Neuron (in vitro differentiated cells): Measurements from ENCODE around the gene SNRNP200.
"Not testable (repeated sequence)": the region's sequence is repeated elsewhere in the genome, so short reads cannot be mapped to it uniquely, and the experiment has no call there.

Source experiments
- H2AFZ ChIP-seq: one replicate; pipeline ENCODE4 v1.6.1; 2013; ENCODE audit warnings: low read depth, mild to moderate bottlenecking, inconsistent platforms, low read length, moderate library complexity
- H3K27me3 ChIP-seq: one replicate; pipeline ENCODE4 v1.6.1; 2013; ENCODE audit warnings: low read length; ENCODE audit not compliant: insufficient read depth
- H3K36me3 ChIP-seq: one replicate; pipeline ENCODE4 v1.6.1; 2013; ENCODE audit warnings: low read length; ENCODE audit not compliant: insufficient read depth
- H3K4me1 ChIP-seq: one replicate; pipeline ENCODE4 v1.6.1; 2013; ENCODE audit warnings: low read length; ENCODE audit not compliant: insufficient read depth
- H3K4me3 ChIP-seq: 2 replicates; pipeline ENCODE4 v1.5.1; 2013; ENCODE audit warnings: mild to moderate bottlenecking, low read length, moderate library complexity
- H3K9me3 ChIP-seq: one replicate; pipeline ENCODE4 v1.6.1; 2013; ENCODE audit warnings: low read length

Gene SNRNP200

DNA sequence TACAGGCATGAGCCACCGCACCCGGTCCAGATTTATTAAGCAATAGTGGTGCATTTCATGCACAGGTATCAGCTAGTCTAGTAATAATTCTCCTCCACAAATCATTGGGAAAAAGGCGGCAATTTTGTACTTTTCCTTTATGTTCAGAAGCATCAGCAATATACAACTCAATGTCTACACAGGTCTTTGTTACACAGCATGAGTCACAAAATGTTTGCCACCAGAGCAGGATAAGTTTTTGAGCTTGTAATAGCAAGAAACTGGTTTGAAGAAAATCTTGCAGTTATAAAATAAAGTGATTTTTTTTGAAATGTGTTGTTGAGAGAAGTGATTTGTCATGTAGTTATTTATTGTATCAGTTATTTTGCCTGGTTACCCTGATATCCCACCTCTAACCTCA, 15.0 kb upstream of the SNRNP200 start:
- H3K4me3 ChIP-seq = peak overlapping the region; percentile 57
- no peaks in the 10 kb centered on the region for H3K36me3 ChIP-seq
- H2AFZ ChIP-seq = no peak overlapping the region
- no peaks in the 10 kb centered on the region for H3K27me3 ChIP-seq
- no peaks in the 10 kb centered on the region for H3K9me3 ChIP-seq
- peaks cover 19% of the 10 kb centered on the region for H3K4me1 ChIP-seq

DNA sequence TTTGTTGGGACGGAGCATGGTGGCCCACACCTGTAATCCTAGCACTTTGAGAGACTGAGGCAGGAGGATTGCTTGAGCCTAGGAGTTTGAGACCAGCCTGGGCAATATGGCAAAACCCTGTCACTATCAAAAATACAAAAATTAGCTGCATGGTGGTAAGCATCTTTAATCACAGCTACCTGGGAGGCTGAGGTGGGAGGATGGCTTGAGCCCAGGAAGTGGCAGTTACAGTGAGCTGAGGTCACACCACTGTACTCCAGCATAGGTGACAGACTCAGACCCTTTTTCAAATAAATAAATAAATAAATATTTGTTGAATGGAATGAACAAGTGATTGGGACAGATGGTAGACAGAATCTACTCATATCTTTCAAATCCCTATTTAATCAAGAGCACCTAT, 14.1 kb upstream of the SNRNP200 start:
- H3K9me3 ChIP-seq = no peaks in the 10 kb centered on the region
- no peaks in the 10 kb centered on the region for H3K27me3 ChIP-seq

DNA sequence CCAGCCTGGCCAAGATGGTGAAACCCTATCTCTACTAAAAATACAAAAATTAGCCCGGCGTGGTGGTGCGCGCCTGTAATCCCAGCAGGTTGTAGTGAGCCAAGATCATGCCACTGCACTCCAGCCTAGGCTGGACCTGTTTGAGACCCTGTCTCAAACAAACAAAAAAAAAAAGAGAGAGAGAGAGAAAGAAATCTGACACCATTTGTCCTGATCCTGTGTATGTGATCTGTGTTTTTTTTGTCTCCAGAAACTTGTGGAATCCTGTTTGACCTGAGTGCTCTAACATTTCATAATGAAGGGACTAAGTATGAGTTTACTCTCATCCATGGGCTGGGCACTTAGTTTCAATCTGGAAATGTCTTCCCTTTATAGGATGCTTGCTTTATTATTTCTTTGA, 13.4 kb upstream of the SNRNP200 start:
- H3K4me1 ChIP-seq = peaks cover 22% of the 10 kb centered on the region

More for the DNA sequence above, 14.1 kb upstream of the SNRNP200 start:
- no peaks in the 10 kb centered on the region for H3K36me3 ChIP-seq
- no peak overlapping the region for H3K4me3 ChIP-seq
- H3K4me1 ChIP-seq = peaks cover 22% of the 10 kb centered on the region
- H2AFZ ChIP-seq = no peak overlapping the region

DNA sequence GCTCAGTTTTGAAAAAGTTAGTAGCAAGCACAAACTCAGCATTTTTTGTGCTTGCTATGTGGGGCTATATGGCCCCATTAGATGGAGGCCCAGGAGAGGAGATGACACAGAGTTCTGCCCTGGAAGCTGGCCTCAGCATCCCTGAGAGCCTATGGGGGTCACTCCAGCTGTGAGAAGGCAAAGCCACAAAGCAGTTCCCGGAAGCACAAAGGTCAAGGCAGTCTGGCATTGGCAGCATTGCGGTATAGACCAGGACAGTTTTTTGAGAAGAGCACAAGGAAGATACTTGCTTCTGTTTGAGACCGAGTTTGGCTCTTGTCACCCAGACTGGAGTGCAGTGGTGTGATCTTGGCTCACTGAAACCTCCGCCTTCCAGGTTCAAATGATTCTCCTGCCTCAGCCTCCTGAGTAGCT, 12.2 kb upstream of the SNRNP200 start:
- peaks cover 22% of the 10 kb centered on the region for H3K4me1 ChIP-seq
- no peaks in the 10 kb centered on the region for H3K27me3 ChIP-seq
- H2AFZ ChIP-seq = no peak overlapping the region
- no peak overlapping the region for H3K4me3 ChIP-seq
- no peaks in the 10 kb centered on the region for H3K9me3 ChIP-seq
- no peaks in the 10 kb centered on the region for H3K36me3 ChIP-seq

More for the DNA sequence above, 13.4 kb upstream of the SNRNP200 start:
- no peaks in the 10 kb centered on the region for H3K27me3 ChIP-seq
- no peak overlapping the region for H2AFZ ChIP-seq
- no peaks in the 10 kb centered on the region for H3K9me3 ChIP-seq
- H3K4me3 ChIP-seq = no peak overlapping the region
- no peaks in the 10 kb centered on the region for H3K36me3 ChIP-seq

DNA sequence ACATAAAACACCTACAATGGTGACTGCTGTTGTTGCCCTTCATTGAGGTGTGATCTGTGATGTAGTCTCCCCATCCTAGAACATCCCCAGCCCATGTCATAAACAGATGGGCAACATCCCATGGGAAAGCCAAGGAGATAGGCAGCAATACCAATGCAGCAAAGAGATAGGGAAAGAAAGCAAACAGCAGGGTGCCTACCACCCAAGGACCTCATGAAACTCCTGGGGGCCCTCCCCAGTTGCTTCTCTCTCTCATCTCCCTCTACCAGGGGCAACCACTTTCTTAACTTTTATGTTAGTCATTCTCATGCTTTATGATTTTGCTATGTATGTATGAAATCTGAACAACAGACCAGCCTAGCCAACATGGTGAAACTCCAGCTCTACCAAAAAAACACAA, 11.7 kb upstream of the SNRNP200 start:
- peaks cover 19% of the 10 kb centered on the region for H3K4me1 ChIP-seq
- no peaks in the 10 kb centered on the region for H3K36me3 ChIP-seq
- H3K27me3 ChIP-seq = no peaks in the 10 kb centered on the region
- H3K9me3 ChIP-seq = no peaks in the 10 kb centered on the region
- H2AFZ ChIP-seq = no peak overlapping the region
- H3K4me3 ChIP-seq = no peak overlapping the region

DNA sequence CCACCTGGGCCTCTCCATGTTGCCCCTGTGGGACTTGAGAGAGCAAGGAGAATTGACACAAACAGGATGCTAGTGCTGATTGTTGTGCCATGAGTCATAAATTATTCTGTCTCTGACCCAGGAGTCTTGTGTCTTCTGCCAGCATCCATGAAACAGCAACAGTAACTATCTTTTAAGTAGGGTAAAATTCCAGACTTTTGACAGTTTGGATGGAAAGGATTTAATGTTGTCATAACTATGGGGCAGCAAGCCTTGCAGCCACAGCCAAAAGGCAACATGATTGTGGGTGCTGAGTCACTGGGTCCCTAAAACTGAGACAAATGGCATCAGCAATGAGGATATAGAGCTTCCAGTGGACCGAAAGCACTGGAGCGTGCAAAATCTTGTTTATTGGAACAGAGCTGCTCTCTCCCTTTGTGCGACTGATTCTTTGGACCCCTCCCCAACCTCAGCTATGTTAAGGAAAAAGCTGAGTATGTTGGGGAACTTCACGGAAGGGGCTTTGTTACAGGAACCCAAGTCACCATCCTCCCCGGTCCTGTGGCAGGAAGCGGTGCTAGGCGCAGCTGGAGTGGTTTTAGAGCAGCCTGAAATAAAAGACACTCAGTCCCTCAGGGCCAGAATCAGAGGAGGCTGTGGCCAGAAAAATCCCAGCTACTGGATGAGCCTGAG, 10.2 kb upstream of the SNRNP200 start:
- Histone ChIP-seq H3K9me3 (no peaks in the 10 kb centered on the region), H2AFZ (peak overlapping the region; percentile 80), H3K36me3 (no peaks in the 10 kb centered on the region), H3K4me3 (peak overlapping the region; percentile 18), H3K4me1 (peaks cover 13% of the 10 kb centered on the region), H3K27me3 (no peaks in the 10 kb centered on the region)

DNA sequence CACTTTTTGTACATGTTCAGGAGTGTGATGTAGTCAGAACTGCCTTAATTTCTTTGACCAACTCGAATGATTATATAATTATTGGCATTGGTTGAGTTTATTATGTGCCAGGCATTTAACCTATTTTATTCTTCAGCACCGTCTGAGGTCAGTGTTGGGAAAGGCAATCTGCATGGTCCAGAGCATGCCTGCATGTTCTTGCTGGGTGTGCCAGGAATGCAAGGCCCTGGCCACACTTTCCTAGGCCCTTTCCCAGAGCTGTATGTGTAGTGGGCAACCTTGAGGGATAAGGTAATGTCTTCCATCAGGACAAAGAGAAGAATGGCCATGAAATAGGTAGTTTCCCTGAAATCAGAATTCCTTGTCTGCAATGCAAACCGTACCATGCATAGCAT, 9.7 kb upstream of the SNRNP200 start:
- Histone ChIP-seq H3K4me3 (no peak overlapping the region), H2AFZ (peak overlapping the region; percentile 80), H3K9me3 (no peaks in the 10 kb centered on the region), H3K27me3 (no peaks in the 10 kb centered on the region), H3K4me1 (peaks cover 13% of the 10 kb centered on the region), H3K36me3 (no peaks in the 10 kb centered on the region)

DNA sequence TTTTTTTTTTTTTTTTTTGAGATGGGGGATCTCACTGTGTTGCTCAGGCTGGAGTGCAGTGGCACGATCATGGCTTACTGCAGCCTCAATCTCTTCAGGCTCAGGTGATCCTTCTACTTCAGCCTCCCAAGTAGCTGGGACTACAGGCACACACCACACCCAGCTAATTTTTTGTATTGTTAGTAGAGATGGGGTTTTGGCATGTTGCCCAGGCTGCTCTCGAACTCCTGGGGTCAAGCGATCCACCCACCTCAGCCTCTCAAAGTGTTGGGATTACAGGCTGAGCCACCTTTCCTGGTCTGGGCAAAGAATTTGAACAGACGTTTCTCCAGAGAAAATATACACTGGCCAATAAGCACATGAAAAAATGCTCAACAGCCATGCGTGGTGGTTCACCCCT, 2.9 kb upstream of the SNRNP200 start:
- Histone ChIP-seq H3K4me3 (no peak overlapping the region), H3K36me3 (peaks cover 13% of the 10 kb centered on the region), H3K4me1 (peaks cover 16% of the 10 kb centered on the region), H3K9me3 (no peaks in the 10 kb centered on the region), H2AFZ (no peak overlapping the region), H3K27me3 (no peaks in the 10 kb centered on the region)

DNA sequence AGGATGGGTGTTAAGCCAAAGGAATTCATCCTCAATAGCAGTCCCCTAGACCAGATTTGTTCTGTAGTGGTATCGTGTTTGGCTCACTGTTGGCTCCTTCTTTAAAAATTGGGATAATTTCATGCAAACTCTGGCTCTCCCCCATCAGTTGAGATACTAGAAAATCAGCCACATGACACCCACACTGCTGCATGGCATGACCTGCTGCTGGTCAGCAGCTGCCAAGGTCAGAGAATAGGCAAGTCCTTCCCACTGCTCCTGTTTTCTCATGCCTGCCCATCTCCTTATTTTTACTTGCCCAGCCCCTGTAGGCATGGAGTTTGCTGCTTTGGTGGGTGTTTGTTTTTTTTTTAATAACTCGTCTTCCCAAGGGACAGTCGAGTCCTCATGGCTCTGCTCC, 1.0 kb upstream of the SNRNP200 start:
- H3K36me3 ChIP-seq = peaks cover 32% of the 10 kb centered on the region
- H3K4me3 ChIP-seq = peak overlapping the region; percentile 77
- H3K9me3 ChIP-seq = no peaks in the 10 kb centered on the region
- peak overlapping the region; percentile 52 for H2AFZ ChIP-seq
- no peaks in the 10 kb centered on the region for H3K27me3 ChIP-seq
- peaks cover 16% of the 10 kb centered on the region for H3K4me1 ChIP-seq

DNA sequence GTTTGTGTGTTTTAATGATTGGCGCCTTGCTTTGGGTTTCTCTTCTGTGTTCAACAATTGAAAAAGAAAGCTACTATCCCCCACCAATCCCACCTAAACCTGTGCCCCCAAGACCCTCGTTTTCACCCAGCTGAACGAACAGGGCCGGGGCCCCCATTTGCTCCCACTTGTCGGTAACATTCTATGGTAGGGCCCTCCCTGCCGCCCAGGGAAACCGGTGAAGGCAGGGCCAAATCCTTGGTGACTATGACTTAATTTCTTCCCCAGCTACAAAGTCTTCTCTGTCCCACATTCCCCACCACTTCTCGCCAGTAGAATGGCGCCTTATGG, 598 bp upstream of the SNRNP200 start:
- H3K4me3 ChIP-seq = peak overlapping the region; percentile 77
- H3K4me1 ChIP-seq = peaks cover 16% of the 10 kb centered on the region
- peaks cover 36% of the 10 kb centered on the region for H3K36me3 ChIP-seq
- H3K27me3 ChIP-seq = no peaks in the 10 kb centered on the region
- H3K9me3 ChIP-seq = no peaks in the 10 kb centered on the region
- H2AFZ ChIP-seq = peak overlapping the region; percentile 52

DNA sequence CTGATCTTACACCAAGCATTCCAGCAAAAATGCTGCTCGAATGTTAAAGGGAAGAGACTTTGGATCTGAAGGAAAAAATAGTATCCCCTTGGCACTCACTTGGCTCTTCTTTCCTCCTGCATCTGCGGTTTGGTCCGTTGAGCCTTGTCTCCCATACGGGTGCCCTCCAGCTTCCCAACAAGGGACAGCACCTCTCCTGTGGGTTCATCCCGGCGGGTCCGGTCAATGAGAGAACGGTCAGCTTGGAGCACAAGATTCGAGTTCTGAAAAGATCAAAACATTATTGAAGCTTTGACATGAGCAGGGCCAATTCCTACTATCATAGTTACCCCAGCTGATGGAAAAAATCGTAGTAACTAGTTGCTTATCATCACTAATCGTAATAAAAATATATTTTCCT, 740 bp downstream of the SNRNP200 start:
- Histone ChIP-seq H3K9me3 (no peaks in the 10 kb centered on the region), H2AFZ (no peak overlapping the region)

DNA sequence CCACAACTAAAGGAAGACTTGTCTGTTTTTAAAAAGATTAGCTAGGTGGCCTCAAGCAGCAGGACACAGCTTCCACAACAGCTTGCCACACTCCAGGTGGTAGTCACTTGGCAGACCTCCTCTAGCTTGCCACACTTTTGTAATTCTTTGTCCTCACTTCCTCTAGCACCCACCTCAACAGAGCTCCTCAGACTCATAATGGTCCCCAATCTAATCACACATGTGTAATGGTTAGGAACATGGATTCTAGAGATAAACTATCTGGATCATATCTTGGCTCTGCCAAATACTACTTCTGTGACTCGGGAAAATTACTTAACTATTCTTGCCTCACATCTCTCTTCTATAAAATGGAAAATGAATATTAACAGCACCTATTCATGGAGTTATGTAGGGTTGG, 3.5 kb downstream of the SNRNP200 start:
- no peaks in the 10 kb centered on the region for H3K27me3 ChIP-seq
- peaks cover 76% of the 10 kb centered on the region for H3K36me3 ChIP-seq
- H3K4me1 ChIP-seq = peaks cover 16% of the 10 kb centered on the region
- H2AFZ ChIP-seq = no peak overlapping the region
- no peaks in the 10 kb centered on the region for H3K9me3 ChIP-seq
- no peak overlapping the region for H3K4me3 ChIP-seq

More for the DNA sequence above, 740 bp downstream of the SNRNP200 start:
- Histone ChIP-seq H3K27me3 (no peaks in the 10 kb centered on the region), H3K4me3 (peak overlapping the region; percentile 77), H3K4me1 (peaks cover 16% of the 10 kb centered on the region), H3K36me3 (peaks cover 49% of the 10 kb centered on the region)

DNA sequence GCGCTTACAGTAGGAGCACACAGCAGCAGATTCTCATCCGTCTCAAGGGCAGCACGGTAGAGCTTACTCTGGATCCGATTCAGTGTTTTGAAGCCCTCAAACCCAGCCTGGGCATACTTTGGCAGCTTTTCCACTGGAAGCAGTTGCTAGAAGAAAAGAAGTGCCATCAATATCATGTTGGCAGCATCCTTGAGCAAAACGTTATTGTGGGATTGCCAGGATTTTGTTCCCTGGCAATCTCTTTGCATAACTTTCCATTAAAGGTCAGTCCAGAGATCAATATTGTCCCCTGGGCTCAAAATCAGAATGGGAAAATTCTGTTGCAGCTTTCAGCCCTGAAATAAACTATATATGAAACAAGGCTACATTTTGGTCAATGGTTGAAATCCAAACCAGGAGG, 8.4 kb downstream of the SNRNP200 start:
- Histone ChIP-seq H3K9me3 (no peaks in the 10 kb centered on the region), H2AFZ (no peak overlapping the region), H3K4me1 (no peaks in the 10 kb centered on the region), H3K4me3 (no peak overlapping the region), H3K27me3 (no peaks in the 10 kb centered on the region), H3K36me3 (peaks cover 96% of the 10 kb centered on the region)

DNA sequence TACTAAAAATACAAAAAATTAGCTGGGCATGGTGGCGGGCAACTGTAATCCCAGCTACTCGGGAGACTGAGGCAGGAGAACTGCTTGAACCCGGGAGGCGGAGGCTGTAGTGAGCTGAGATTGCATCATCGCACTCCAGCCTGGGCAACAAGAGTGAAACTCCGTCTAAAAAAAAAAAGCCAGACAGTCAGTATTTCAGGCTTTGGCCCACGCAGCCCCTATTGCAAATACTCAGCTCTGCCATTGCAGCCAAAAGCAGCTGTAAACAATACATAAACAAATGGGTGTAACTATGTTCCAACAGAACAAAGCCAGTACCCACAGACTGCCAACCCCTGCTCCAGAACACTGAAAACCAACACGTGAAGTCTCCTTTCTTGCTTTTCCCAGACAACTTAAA, 11.1 kb downstream of the SNRNP200 start:
- not testable (repeated sequence) for H2AFZ ChIP-seq, H3K9me3 ChIP-seq, H3K4me1 ChIP-seq, H3K4me3 ChIP-seq, H3K27me3 ChIP-seq
- peaks cover 96% of the 10 kb centered on the region for H3K36me3 ChIP-seq
